ENCODE measurements around the gene SYCP2.
"Not testable (repeated sequence)": the region's sequence is repeated elsewhere in the genome, so short reads cannot be mapped to it uniquely, and the experiment has no call there.

GRCh38 chr20:59957568-59957967 is 24.1 kb upstream of the SYCP2 start:
- not testable (repeated sequence) for TF ChIP-seq POLR2A, CTCF (IDR thresholded peaks at IDR 0.05)
